Limb (tissue), 2 donors: Measurements from ENCODE around the gene FNIP2.
"Not testable (repeated sequence)": the region's sequence is repeated elsewhere in the genome, so short reads cannot be mapped to it uniquely, and the experiment has no call there.

Source experiments
- DNase-seq, 2 donors: peaks; one replicate each; pipeline ENCODE4 v3.0.0-alpha.2; 2016; ENCODE audit errors: extremely low spot score in 2 of 2

The FNIP2 gene

DNA sequence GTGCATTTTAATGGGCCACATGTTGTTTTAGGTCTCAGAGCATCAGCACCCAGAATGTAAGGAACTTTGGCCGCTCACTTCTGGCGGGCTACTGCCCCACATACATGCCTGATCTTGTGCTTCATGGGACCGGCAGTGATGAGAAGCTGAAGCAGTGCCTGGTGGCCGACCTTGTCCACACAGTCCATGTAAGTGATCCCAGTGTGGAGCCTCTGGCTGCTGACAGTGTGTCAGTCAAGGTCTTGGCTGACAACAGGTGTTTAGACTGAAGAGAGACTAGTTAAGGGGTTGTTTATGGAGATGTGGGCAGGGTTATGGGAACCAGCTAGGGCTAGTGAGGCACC lies 101.4 kb downstream of the FNIP2 start:
- no peak for DNase-seq

DNA sequence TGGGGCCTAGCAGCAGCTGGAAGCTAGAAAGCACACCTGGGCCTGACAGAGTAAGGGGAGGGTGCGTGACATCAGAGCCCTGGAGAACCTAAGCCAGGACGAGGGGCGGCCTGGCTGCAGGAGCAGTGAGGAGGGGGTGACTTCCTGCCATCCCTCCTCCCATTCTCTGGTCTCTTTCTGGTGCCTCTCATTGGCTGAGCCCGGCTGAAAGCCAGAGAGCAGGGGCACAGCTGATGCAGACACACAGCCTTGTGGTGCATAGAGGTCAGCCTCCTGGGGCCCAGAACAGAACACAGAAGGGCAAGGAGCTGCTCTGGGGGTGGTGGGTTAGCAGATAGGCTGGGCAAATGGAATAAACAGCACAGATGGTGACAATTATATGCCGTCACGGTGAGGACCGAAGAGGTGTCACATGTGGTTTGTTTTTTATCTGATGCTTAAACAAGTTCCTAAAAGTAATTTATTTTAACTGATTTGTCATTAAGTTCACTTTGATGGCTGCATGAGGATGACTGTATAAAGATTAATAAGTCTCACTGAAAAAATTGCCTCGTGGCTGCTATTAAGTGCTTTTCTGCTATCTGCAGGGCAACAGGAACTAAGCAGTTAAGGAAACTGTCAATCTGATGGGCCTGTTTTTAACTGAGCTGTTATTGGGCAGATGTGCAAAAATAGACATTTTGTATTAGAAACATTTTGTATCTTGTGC lies 102.0 kb downstream of the FNIP2 start:
- DNase-seq = no peak

DNA sequence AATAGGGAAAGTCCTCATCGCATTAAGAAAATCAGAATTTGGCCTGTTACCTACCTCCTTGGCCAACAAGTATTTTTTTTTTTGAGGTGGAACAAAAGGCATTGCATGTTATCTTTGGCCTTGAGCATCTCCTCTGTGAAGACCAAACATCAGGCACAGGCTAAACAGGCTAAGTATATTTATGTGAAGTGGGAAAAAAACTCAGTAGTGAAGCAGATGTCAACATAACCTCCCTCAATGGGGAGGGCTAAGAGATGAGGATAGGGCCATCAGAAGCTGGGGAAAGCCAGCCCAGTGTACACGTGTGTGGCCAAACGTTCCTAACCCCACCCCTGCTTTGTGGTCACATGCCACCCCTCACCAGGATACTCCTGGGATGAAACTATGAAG lies 102.5 kb downstream of the FNIP2 start:
- no peak for DNase-seq

DNA sequence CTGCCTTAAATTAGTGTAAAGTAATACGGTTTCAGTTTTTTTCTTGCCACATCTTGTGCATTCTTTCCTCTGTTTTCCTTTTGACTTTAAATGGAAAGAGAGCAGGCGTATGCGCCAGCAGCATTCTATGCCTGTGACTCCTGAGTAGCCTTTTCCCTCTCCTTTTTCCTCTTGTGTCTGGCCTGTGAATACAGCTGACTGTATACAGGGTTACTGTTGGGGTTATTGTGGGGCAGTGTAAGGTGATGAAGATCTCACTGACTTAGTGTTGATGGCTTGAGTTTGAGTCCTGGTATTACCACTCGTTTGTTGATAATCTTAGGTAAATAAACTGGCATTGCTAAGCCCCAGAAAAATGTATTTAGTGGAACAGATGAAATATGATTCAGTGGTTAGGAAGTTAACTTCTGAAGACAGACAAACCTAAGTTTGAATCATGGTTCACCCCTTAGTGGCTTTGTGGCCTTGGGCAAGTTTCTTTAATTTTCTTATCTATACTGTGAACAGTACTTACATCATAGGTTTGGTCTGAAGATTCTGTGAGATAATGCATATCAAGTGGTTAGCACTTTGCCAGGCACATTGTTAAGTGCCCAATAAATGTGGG lies 105.1 kb downstream of the FNIP2 start:
- no peak for DNase-seq

DNA sequence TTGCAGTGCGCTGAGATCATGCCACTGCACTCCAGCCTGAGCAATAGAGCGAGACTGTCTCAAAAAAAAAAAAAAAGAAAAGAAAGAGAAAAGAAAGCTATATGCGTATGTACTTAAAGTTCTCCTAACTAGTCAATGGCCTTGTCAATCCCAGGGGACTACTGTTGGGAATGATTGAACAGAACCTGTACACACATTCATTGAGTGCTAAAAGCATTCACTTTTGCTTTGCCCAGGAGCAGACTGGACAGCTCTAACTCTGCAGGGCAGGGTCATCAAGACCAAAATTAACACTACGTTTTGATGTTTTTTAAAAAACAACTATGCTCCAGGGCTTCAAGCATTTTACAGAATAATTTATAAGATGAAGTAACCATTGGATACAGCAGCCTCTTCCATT lies 106.2 kb downstream of the FNIP2 start:
- no peak for DNase-seq

DNA sequence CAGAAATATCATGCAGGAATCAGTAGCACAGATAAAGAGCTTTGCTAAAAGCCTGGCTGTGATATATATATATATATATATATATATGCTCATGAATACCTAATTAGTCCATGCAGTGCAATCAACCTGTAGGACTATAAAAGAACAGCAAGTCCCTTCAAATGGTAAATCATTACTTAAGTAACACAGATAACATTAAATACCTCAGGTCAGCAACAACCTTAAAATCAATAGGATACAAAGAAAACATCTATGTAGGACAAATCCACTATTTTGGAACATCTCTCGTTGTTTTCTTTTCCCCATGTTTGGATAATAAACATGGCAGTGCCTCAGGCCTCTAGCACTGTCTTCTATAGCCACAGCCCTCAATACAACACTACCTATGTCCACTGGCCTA lies 106.6 kb downstream of the FNIP2 start:
- DNase-seq = no peak

DNA sequence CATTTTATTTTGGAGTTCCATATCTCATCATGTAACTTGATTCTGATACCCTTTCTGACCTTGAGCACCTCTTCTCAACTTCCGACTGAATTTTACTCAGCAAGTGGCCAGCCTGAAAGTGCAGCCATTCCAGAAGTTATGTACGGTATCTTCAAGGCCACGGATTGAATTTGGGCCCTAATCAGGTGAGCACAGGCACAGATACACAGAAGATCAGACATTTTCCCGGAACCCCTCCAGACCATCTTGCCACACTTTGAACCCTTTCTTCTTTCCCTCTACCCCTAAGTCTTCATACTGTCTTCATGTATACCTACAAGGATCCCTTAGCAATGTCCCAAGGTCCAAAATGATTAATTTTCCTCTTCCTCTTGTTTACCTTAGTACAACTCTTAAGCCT lies 108.2 kb downstream of the FNIP2 start:
- DNase-seq = no peak

DNA sequence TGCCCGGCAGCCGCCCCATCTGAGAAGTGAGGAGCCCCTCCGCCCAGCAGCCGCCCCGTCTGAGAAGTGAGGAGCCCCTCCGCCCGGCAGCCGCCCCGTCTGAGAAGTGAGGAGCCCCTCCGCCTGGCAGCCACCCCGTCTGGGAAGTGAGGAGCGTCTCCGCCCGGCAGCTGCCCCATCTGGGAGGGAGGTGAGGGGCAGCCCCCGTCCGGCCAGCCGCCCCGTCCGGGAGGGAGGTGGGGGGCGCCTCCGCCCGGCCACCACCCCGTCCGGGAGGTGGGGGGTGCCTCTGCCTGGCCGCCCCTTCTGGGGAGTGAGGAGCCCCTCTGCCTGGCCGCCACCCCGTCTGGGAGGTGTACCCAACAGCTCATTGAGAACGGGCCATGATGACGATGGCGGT lies 113.3 kb downstream of the FNIP2 start:
- not testable (repeated sequence) for DNase-seq

DNA sequence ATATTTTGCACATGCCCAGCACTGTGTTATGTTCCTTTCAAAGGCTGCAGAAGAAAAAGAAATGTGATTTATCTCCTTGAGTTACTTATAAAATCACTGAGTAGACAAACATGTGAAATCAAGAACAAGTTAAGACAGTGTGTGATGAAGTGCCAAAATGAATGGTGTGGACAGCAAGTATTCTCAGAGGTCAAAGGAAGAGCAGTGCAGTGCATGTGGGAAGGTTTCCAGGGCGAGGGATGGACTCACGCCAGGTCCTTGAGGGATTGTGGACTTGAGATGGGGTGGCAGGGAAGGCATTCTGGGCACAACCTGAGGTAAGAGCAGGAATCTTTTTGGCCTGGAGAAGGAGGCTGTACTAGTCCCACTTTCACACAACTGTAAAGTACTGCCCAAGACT lies 115.5 kb downstream of the FNIP2 start:
- no peak for DNase-seq

DNA sequence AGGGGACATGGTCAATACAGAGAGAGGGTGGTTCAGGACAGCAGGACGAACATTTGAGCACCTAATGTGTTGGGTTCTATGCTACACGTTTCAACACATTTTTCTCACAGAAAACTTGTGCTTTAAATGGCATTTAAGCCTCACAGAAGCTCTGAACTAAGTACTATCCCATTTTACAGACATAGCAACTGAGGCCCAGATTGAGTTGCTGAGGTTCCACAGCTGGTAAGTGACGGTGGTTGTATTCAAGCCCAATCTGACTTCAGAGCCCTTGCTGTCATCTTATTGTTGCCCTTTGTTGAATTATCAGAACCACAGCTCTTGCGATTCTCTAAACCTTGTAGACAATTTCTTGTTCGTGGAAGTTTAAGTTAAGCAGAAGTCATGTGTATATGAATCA lies 116.7 kb downstream of the FNIP2 start:
- no peak for DNase-seq

DNA sequence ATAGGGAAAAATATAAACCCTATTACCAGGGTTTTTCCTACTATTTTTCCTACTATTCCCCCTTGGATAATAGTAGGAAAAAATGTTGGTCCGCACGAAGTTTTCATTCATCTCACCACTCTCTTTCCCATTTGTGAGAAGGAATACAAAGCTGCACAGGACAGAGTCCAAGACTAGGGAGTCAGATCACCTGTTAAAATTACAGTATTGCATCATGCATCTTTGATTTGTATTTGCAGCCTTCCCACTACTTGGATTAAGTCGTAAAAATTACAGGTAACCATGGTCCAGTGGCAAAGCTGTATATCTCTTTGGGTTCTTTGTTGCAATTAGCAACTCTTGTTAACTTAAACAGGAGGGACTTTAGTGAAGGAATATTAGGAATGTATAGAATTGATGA lies 121.5 kb downstream of the FNIP2 start:
- no peak for DNase-seq

DNA sequence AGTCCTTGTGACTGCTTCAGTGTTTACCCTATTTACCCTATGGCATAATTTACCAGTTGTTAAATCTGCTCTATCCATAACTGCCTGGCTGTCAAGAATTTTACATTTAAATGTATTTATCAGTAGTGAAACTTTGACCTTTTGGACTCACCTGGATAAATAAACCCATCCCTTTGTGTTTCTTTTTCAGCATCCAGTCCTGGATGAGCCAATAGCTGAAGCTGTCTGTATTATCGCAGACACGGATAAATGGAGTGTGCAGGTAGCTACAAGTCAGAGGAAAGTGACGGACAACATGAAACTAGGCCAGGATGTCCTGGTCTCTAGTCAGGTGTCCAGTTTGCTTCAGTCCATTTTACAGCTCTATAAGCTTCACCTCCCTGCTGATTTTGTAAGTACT lies 122.4 kb downstream of the FNIP2 start:
- no peak for DNase-seq

DNA sequence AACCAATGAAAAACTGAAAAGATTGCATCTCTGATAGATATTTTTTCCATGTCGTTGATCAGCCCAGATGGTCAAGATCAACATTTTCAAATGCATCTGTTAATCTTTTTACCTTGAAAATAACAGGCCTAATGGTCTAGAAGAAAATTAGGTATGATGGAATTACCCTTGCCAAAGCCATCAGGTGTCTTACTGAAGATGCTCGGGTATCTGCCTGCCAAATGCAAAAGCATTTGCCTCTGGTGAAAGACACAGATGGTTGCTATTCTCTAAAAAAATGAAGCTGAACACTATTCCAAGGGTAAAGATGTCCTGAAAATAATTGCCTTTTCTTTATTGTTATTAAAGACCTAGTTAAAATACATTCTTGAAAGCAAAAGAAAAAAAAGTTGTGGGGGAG lies 126.0 kb downstream of the FNIP2 start:
- DNase-seq = no peak

DNA sequence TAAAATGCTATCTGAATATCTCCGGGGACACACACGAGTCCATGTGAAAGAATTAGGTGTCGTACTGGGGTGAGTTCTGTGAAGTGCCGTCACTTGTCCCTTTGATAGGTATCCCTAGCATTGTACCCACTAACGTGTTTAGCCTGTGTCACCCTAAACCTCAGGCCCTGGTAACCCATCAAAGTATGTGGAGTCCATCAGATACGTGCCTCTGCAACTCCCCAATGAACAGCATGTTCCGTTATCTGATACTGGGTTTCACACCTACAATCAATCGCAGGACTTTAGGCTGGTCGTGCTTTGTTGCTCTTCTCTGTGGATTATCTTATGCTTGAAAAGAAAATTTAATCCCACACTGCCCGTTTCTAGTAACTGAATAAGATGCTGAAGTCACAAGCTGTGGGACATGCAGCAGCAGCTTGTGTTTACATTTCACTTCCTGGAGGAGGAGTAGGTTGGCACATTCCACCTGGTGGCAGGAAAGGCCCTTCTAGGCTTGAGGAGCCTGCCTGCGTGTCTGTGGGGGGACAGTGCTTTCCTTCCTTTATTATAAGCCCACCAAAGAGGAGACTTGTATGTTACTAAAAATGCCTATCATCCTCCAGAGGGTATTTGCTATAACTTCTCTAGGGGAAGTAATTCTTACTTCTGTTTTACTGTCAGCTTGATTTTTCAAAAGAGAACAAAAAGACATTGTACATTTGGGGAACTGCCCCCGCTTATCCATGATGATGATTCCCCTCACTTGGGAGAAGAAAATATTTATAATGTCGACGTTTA lies 127.2 kb downstream of the FNIP2 start:
- DNase-seq = no peak

DNA sequence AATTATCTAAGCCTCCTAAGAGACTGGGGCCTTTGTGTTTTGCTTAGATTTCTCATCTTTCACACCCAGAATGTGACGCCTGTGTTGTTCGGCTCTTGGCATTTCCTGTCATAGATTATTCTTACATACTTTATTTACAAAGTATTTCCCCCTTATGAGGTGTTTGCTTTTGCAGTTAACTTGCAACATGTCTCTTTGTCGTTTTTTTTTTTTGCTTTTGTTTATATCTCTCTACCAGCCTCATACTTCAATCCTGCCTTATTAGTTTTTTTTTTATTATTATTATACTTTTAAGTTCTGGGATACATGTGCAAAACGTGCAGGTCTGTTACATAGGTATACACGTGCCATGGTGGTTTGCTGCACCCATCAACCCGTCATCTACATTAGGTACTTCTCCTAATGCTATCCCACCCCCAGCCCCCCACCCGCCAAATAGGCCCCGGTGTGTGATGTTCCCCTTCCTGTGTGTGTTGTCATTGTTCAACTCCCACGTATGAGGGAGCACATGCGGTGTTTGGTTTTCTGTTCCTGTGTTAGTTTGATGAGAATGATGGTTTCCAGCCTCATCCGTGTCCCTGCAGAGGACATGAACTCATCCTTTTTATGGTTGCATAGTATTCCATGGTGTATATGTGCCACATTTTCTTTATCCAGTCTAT lies 127.9 kb downstream of the FNIP2 start:
- DNase-seq = not testable (repeated sequence)

DNA sequence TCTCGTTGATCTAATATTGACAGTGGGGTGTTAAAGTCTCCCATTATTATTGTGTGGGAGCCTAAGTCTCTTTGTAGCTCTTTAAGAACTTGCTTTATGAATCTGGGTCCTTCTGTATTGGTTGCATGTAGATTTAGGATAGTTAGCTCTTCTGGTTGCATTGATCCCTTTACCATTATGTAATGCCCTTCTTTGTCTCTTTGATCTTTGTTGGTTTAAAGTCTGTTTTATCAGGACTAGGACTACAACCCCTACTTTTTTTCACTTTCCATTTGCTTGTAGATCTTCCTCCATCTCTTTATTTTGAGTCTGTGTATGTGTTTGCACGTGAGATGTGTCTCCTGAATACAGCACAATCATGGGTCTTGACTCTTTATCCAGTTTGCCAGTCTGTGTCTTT lies 131.6 kb downstream of the FNIP2 start:
- not testable (repeated sequence) for DNase-seq

DNA sequence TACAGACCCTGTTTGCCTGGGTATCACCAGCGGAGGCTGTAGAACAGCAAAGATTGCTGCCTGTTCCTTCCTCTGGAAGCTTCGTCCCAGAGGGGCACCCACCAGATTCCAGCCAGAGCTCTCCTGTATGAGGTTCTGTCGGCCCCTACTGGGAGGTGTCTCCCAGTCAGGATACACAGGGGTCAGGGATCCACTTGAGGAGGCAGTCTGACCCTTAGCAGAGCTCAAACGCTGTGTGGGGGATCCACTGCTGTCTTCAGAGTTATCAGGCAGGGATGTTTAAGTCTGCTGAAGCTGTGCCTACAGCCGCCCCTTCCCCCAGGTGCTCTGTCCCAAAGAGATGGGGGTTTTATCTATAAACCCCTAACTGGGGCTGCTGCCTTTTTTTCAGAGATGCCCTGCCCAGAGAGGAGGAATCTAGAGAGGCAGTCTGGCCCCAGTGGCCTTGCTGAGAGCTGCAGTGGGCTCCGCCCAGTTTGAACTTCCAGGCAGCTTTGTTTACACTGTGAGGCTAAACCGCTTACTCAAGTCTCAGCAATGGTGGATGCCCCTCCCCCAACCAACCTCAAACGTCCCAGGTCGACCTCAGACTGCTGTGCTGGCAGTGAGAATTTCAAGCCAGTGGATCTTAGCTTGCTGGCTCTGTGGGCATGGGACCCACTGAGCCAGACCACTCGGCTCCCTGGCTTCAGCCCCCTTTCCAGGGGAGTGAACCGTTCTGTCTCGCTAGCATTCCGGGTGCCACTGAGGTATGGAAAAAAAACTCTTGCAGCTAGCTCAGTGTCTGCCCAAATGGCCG lies 133.7 kb downstream of the FNIP2 start:
- not testable (repeated sequence) for DNase-seq

DNA sequence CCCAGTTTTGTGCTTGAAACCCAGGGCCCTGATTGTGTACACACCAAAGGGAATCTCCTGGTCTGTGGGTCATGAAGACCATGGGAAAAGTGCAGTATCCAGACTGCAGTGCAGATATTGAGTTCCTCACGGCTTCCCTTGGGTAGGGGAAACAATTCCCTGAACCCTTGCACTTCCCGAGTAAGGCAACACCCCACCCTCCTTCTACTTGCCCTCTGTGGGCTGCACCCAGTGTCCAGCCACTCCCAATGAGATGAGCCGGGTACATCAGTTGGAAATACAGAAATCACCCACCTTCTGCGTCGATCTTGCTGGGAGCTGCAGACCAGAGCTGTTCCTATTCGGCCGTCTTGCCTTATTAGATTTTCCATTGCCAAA lies 134.2 kb downstream of the FNIP2 start:
- DNase-seq = no peak

DNA sequence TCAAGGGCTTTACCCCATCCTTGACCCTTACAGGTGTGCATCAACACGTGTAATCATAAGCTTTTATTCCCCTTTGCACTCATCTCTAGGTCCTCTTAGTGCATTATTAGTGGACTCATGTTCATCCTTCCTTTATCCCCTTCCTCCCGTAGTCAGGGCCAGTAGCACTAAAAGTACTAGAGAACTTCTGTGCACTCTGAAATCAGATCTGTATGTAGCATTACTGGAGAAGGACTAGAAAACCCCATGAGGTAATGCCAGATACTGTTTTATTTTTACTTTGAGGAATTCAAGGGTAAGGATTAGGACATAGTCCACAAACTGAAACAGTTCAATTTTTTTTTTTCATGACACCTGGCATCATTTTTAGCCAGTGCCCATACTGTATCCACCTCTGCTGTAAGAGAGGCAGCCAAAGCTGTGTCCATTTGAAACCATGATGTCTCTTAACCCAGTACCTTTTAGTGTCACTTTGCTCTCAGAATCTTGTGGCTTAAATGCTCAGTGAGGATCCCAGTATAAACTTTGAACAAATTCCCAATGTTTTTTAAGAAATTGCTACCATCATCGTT lies 134.7 kb downstream of the FNIP2 start:
- DNase-seq = no peak

DNA sequence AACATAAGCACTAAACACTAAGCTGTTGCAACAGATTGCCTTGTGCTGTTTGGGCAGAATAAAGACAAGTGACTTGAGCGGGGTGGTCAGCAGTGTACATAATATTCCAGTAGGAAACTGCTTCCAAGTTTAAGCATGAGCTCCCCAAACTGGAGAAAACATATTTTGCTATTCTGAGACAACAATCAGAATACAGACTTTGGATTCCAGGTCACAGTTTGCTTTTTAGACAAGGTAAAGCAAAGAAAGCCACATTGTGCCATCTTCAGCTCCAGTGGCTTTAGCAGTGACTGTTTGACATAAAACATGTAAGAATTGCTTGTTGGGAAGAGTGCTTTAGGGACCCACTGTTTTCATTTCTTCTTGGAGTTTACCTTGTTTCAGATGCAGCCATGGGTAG lies 136.0 kb downstream of the FNIP2 start:
- DNase-seq = no peak

DNA sequence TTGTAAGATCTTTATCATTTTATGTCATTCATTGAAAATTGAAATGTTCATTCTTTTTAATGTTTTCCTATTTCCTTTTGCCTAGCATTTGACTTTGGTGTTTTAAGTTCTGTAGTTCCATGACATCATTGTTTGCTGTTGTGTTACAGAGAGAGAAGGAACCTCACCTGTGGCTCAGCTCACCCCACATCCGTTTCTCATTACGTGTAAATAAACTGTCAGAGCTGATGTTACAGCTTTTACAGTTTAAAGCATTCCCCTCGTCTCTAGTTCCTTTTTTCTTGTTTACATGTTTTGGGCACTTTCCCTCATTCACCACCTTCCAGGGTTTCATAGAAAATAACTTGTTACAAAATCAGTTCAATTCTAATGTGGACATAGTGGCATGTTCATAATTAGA lies 137.2 kb downstream of the FNIP2 start:
- no peak for DNase-seq
